ENCODE data around the gene ALDH1L1.

GRCh38 chr3:126124896-126125295, 55.5 kb downstream of the ALDH1L1 start:
- TF ChIP-seq, protein P1, sequence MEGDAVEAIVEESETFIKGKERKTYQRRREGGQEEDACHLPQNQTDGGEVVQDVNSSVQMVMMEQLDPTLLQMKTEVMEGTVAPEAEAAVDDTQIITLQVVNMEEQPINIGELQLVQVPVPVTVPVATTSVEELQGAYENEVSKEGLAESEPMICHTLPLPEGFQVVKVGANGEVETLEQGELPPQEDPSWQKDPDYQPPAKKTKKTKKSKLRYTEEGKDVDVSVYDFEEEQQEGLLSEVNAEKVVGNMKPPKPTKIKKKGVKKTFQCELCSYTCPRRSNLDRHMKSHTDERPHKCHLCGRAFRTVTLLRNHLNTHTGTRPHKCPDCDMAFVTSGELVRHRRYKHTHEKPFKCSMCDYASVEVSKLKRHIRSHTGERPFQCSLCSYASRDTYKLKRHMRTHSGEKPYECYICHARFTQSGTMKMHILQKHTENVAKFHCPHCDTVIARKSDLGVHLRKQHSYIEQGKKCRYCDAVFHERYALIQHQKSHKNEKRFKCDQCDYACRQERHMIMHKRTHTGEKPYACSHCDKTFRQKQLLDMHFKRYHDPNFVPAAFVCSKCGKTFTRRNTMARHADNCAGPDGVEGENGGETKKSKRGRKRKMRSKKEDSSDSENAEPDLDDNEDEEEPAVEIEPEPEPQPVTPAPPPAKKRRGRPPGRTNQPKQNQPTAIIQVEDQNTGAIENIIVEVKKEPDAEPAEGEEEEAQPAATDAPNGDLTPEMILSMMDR (conservative IDR thresholded peaks at IDR 0.05; ENCODE audit: low read depth, low read length) = no peak
- no peak for TF ChIP-seq EZH2 (IDR thresholded peaks at IDR 0.05; ENCODE audit: low read length, unreplicated experiment)

Measured in PC-3 (cell line).